A549 (cell line): Measurements from ENCODE around the gene ZMIZ2. TPM values are rescaled to one million over a fixed set of nuclear protein-coding genes. Genes with fewer than 3 reads are reported as not detected.

Source experiments
- ATAC-seq, 2 experiments: fragments of 200-7000 bp in 1 of 2; fragments of >200 bp in 1 of 2; cut with Nextera tagmentation in 1 of 2; cut with Tn5 transposase in 1 of 2; 3 replicates each; pipeline versions ENCODE4 v1.8.0 to v1.9.1; 2018 to 2020; ENCODE audit warnings: mild to moderate bottlenecking in 1 of 2, moderate library complexity in 1 of 2
- CTCF ChIA-PET: fragments of 300-600 bp; sonication (Branson Sonifier 250); formaldehyde crosslinking; extraction: SDS; loops from one replicate; lab custom pipeline; 2021; ENCODE audit warnings: antibody characterized with exemption, inconsistent platforms; lab: Yijun Ruan, JAX
- POLR2A ChIA-PET: fragments of 350-600 bp; formaldehyde crosslinking; extraction: SDS; loops from one replicate; lab custom pipeline; 2021; ENCODE audit warnings: antibody characterized with exemption, inconsistent platforms; lab: Yijun Ruan, JAX
- DNase-seq, 2 experiments: peaks; one replicate each; pipeline versions ENCODE4 v3.0.0 to v3.0.0-alpha.2; 2011 to 2016; ENCODE audit warnings: low read depth in 1 of 2, low spot score in 1 of 2
- FAIRE-seq: peaks from 2 replicates; lab custom pipeline; 2011; peaks lifted over from hg19 to GRCh38; lab: Jason Lieb, UNC
- H3K27ac ChIP-seq, 2 experiments: fragments of >200 bp; sonication (Bioruptor Twin); formaldehyde crosslinking; 3 replicates each; pipeline ENCODE4 v1.5.1; 2016 to 2017
- H3K4me1 ChIP-seq: fragments of >200 bp; sonication (Bioruptor Twin); formaldehyde crosslinking; 3 replicates; pipeline ENCODE4 v1.6.1; 2016
- H3K4me2 ChIP-seq: fragments of >200 bp; sonication (Bioruptor Twin); formaldehyde crosslinking; 3 replicates; pipeline ENCODE4 v1.6.1; 2016
- H3K4me3 ChIP-seq: fragments of >200 bp; sonication (Bioruptor Twin); formaldehyde crosslinking; 3 replicates; pipeline ENCODE4 v1.5.1; 2016
- H3K9me3 ChIP-seq: fragments of >200 bp; sonication (Bioruptor Twin); formaldehyde crosslinking; 3 replicates; pipeline ENCODE4 v1.6.1; 2016
- CEBPB ChIP-seq, 2 experiments: fragments of >200 bp in 1 of 2; sonication (Bioruptor Twin) in 1 of 2; formaldehyde crosslinking in 1 of 2; IDR thresholded peaks; 2 replicates each; pipeline ENCODE4 v1.6.1; 2012 to 2016
- EP300 ChIP-seq, 2 experiments: fragments of >200 bp; sonication (Bioruptor Twin); formaldehyde crosslinking; IDR thresholded peaks; 2 replicates in 1 of 2; 3 replicates in 1 of 2; pipeline ENCODE4 v1.6.1; 2016 to 2017
- ESRRA ChIP-seq: fragments of 150-350 bp; IDR thresholded peaks from 2 replicates; pipeline ENCODE4 v1.6.1; 2014; ENCODE audit warnings: mild to moderate bottlenecking, low read length, borderline replicate concordance
- FOSL2 ChIP-seq, 2 experiments: fragments of 450-650 bp in 1 of 2; fragments of >200 bp in 1 of 2; sonication (Bioruptor Twin) in 1 of 2; formaldehyde crosslinking; IDR thresholded peaks; 2 replicates each; pipeline versions ENCODE4 v1.5.0 to v1.6.1; 2016 to 2020; ENCODE audit warnings: mild to moderate bottlenecking in 1 of 2, moderate library complexity in 1 of 2
- HEYL ChIP-seq: fragments of 250-450 bp; sonication (Bioruptor Pico); IDR thresholded peaks from 2 replicates; pipeline ENCODE4 v1.8.0; 2021; ENCODE audit warnings: mild to moderate bottlenecking, moderate library complexity
- HOXB13 ChIP-seq: fragments of 250-450 bp; sonication (Bioruptor Pico); IDR thresholded peaks from 2 replicates; pipeline ENCODE4 v1.5.0; 2020; ENCODE audit warnings: low read depth, mild to moderate bottlenecking, moderate library complexity
- JUNB ChIP-seq: fragments of >200 bp; sonication (Bioruptor Twin); formaldehyde crosslinking; IDR thresholded peaks from 2 replicates; pipeline ENCODE4 v1.6.1; 2016
- MYC ChIP-seq: IDR thresholded peaks from 2 replicates; pipeline ENCODE4 v1.6.1; 2012; ENCODE audit warnings: mild to moderate bottlenecking, inconsistent platforms, low read length, improper control_type of control experiment, borderline replicate concordance
- NFE2L2 ChIP-seq: fragments of 150-350 bp; conservative IDR thresholded peaks from 2 replicates; pipeline ENCODE4 v1.6.1; 2014; ENCODE audit warnings: low read length
- POLR2A ChIP-seq: IDR thresholded peaks from 2 replicates; pipeline ENCODE4 v1.6.1; 2012; ENCODE audit warnings: mild to moderate bottlenecking, low read length
- SMC3 ChIP-seq: fragments of >200 bp; sonication (Bioruptor Twin); formaldehyde crosslinking; IDR thresholded peaks from 3 replicates; pipeline ENCODE4 v1.6.1; 2018; ENCODE audit warnings: inconsistent platforms
- TFCP2L1 ChIP-seq: fragments of 250-450 bp; sonication (Bioruptor Pico); IDR thresholded peaks from 2 replicates; pipeline ENCODE4 v1.5.0; 2021; ENCODE audit warnings: mild to moderate bottlenecking
- ZC3H11A ChIP-seq: fragments of 450-650 bp; IDR thresholded peaks from 2 replicates; pipeline ENCODE4 v1.6.1; 2014; ENCODE audit warnings: antibody characterized with exemption, mild to moderate bottlenecking
- ZSCAN20 ChIP-seq: fragments of 250-450 bp; sonication (Bioruptor Pico); IDR thresholded peaks from 2 replicates; pipeline ENCODE4 v1.8.0; 2022; ENCODE audit warnings: mild to moderate bottlenecking, moderate library complexity
- WGBS: methylation state at CpG from one replicate; pipeline ENCODE4 v1.1.6; 2017; ENCODE audit errors: missing lambda C conversion rate; 5-methylcytosine and 5-hydroxymethylcytosine counted together
- polyA plus RNA-seq, 4 experiments: library from polyadenylated mRNA; depleted of rRNA in 3 of 4; stranded (reverse); fragments of >200 nt; fragmentation: RNase III in 1 of 4; extraction: RNeasy Plus Mini Kit Qiagen cat#74134 plus additional on column Dnase treatment in 1 of 4; gene quantifications; 2 replicates in 3 of 4; 3 replicates in 1 of 4; pipeline ENCODE4 v1.2.3, GENCODE V29; 2011 to 2017
- TF ChIP-seq, protein P1 (sequence below): IDR thresholded peaks from 2 replicates; pipeline ENCODE4 v1.6.1; 2012
- TF ChIP-seq, protein P2 (sequence below): fragments of >200 bp; sonication (Bioruptor Twin); formaldehyde crosslinking; IDR thresholded peaks from 3 replicates; pipeline ENCODE4 v1.5.1; 2016
- TF ChIP-seq, protein P3 (sequence below): fragments of >200 bp; sonication (Bioruptor Twin); formaldehyde crosslinking; IDR thresholded peaks from 2 replicates; pipeline ENCODE4 v1.6.1; 2016
- TF ChIP-seq, protein P4 (sequence below): fragments of 150-350 bp; IDR thresholded peaks from 2 replicates; pipeline ENCODE4 v1.6.1; 2014; ENCODE audit warnings: low read depth, mild to moderate bottlenecking, low read length
- TF ChIP-seq, protein P5 (sequence below): fragments of 200-600 bp; sonication (generic); IDR thresholded peaks from 2 replicates; pipeline ENCODE4 v1.6.1; 2016; ENCODE audit warnings: antibody characterized with exemption, mild to moderate bottlenecking, moderate library complexity
- TF ChIP-seq, protein P6 (sequence below): IDR thresholded peaks from 2 replicates; pipeline ENCODE4 v1.6.1; 2012

The ZMIZ2 gene
- polyA plus RNA-seq, 2 of the 4 experiments (the other 2 are of a cell fraction) = 4.3 to 21.7 TPM

DNA sequence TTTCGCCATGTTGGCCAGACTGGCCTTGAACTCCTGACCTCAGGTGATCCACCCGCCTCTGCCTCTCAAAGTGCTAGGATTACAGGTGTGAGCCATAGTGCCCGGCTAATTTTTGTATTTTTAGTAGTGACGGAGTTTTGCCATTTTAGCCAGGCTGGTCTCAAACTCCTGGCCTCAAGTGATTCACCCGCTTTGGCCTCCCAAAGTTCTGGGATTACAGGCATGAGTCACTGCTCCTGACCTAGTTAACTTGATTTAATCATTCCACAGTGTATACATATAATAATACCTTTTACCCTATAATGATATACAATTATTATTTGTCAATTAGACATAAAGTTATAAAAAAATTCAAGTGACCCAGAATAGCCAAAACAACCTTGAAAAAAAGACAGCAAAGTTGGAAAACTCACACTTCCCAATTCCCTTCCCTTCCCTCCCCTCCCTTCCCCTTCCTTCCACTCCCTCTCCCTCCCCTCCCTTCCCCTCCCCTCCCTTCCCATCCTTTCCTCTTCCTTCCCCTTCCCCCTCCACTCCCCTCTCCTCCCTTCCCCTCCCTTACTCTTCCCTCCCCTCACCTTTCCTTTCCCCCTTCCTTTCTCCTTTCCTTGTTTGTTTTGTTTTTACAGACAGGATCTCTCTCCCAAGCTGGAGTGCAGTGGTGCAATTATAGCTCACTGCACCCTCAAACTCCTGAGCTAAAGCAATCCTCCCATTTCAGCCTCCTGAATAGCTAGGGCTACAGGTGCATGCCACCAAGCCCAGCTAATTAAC is 14.8 kb upstream of the ZMIZ2 start:
- FAIRE-seq = no peak
- ChIA-PET CTCF (interaction anchor here (0.7 to 2.9 kb wide), 2 partner anchors 16 to 316 kb away, joined by 3 to 11 read pairs; partner anchors contain the start of gene ZMIZ2), POLR2A (no interaction called here)
- H3K27ac ChIP-seq = peak overlapping the region; percentile 58 to 85
- peak in 1 of 2 experiments; percentile 61 for DNase-seq
- peak; percentile 23 to 60; a peak in 4 of 6 replicates for ATAC-seq
- no peak overlapping the region for H3K4me3 ChIP-seq
- H3K9me3 ChIP-seq = no peaks in the 10 kb centered on the region
- peaks cover 27% of the 10 kb centered on the region for H3K4me1 ChIP-seq
- peak overlapping the region; percentile 42; the same call in 2 of the 3 replicates for H3K4me2 ChIP-seq
- 14% methylated on average over 5 of the region's 5 CpGs for WGBS
- TF ChIP-seq ZSCAN20 (CRISPR knock-in tag) (no peak), POLR2A (no peak), FOSL2 (IDR thresholded peaks at IDR 0.05) (0 out of 2 replicates have a peak, but pooled peaks have one; percentile 30), FOSL2 (CRISPR knock-in tag; IDR thresholded peaks at IDR 0.05) (peak; percentile 87), JUNB (peak; percentile 28; the same call in 1 of the 2 replicates), HEYL (no peak), SMC3 (no peak)
- TF ChIP-seq, protein P1, sequence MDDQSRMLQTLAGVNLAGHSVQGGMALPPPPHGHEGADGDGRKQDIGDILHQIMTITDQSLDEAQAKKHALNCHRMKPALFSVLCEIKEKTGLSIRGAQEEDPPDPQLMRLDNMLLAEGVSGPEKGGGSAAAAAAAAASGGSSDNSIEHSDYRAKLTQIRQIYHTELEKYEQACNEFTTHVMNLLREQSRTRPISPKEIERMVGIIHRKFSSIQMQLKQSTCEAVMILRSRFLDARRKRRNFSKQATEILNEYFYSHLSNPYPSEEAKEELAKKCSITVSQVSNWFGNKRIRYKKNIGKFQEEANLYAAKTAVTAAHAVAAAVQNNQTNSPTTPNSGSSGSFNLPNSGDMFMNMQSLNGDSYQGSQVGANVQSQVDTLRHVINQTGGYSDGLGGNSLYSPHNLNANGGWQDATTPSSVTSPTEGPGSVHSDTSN = no peak
- TF ChIP-seq, protein P2, sequence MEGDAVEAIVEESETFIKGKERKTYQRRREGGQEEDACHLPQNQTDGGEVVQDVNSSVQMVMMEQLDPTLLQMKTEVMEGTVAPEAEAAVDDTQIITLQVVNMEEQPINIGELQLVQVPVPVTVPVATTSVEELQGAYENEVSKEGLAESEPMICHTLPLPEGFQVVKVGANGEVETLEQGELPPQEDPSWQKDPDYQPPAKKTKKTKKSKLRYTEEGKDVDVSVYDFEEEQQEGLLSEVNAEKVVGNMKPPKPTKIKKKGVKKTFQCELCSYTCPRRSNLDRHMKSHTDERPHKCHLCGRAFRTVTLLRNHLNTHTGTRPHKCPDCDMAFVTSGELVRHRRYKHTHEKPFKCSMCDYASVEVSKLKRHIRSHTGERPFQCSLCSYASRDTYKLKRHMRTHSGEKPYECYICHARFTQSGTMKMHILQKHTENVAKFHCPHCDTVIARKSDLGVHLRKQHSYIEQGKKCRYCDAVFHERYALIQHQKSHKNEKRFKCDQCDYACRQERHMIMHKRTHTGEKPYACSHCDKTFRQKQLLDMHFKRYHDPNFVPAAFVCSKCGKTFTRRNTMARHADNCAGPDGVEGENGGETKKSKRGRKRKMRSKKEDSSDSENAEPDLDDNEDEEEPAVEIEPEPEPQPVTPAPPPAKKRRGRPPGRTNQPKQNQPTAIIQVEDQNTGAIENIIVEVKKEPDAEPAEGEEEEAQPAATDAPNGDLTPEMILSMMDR = no peak
- TF ChIP-seq, protein P3, sequence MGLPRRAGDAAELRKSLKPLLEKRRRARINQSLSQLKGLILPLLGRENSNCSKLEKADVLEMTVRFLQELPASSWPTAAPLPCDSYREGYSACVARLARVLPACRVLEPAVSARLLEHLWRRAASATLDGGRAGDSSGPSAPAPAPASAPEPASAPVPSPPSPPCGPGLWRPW = no peak
- TF ChIP-seq, protein P4, sequence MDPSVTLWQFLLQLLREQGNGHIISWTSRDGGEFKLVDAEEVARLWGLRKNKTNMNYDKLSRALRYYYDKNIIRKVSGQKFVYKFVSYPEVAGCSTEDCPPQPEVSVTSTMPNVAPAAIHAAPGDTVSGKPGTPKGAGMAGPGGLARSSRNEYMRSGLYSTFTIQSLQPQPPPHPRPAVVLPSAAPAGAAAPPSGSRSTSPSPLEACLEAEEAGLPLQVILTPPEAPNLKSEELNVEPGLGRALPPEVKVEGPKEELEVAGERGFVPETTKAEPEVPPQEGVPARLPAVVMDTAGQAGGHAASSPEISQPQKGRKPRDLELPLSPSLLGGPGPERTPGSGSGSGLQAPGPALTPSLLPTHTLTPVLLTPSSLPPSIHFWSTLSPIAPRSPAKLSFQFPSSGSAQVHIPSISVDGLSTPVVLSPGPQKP = no peak

DNA sequence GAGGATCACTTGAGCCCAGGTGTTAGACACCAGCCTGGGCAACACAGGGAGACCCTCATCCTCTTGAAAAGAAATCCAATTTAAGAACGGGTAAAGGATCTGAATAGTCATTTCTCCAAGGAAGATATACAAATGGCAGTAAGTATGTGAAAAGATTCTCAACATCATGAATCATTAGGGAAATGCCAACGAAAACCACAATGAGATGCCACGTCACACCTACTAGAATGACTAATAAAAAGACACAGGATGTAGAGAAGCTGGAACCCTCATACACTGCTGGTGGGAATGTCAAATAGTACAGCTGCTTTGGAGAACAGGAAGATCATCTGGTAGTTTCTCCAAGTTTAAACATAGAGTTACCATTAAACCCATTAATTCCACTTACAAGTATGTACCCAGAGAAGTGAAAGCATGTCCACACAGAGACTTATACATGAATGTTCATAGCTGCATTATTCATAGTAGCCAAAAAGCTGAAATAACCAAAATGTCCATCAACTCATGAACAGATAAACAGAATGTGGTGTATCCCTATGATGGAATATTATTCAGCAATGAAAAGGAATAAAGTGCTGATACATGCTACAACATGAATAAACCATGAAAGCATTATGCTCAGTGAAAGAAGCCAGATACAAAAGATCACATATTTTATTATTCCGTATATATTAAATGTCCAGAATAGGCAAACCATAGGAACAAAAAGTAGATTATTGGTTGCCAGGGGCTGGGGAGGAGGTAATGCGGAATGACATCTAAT is 13.1 kb upstream of the ZMIZ2 start:
- ChIA-PET POLR2A (interaction anchor here (0.7 to 1.1 kb wide), 6 partner anchors 10 to 154 kb away, joined by 3 to 5 read pairs (median 4); partner anchors contain the start of genes H2AZ2, OGDH and TMED4), CTCF (interaction anchor here (0.9 to 2.9 kb wide), 2 partner anchors 15 to 401 kb away, joined by 4 to 11 read pairs; partner anchors contain the start of gene ZMIZ2)
- peak; percentile 86 to 90 for ATAC-seq
- Histone ChIP-seq H3K27ac (peak overlapping the region; percentile 58 to 85), H3K9me3 (no peaks in the 10 kb centered on the region), H3K4me2 (peak overlapping the region; percentile 59), H3K4me3 (no peak overlapping the region), H3K4me1 (peaks cover 27% of the 10 kb centered on the region)
- peak; percentile 94 for FAIRE-seq
- peak; percentile 65 to 89 for DNase-seq
- 40% methylated on average over 5 of the region's 5 CpGs for WGBS
- TF ChIP-seq ESRRA (no peak), MYC (no peak), ZC3H11A (no peak), CEBPB (IDR thresholded peaks at IDR 0.05) (peak in 1 of 2 experiments; percentile 25; a peak in 1 of 4 replicates), HEYL (no peak), HOXB13 (CRISPR knock-in tag) (no peak), FOSL2 (IDR thresholded peaks at IDR 0.05) (peak; percentile 61), FOSL2 (CRISPR knock-in tag; IDR thresholded peaks at IDR 0.05) (peak; percentile 95), POLR2A (no peak), NFE2L2 (no peak), EP300 (IDR thresholded peaks at IDR 0.05) (no peak), TFCP2L1 (CRISPR knock-in tag) (no peak)
- TF ChIP-seq, protein P1 = no peak
- TF ChIP-seq, protein P5, sequence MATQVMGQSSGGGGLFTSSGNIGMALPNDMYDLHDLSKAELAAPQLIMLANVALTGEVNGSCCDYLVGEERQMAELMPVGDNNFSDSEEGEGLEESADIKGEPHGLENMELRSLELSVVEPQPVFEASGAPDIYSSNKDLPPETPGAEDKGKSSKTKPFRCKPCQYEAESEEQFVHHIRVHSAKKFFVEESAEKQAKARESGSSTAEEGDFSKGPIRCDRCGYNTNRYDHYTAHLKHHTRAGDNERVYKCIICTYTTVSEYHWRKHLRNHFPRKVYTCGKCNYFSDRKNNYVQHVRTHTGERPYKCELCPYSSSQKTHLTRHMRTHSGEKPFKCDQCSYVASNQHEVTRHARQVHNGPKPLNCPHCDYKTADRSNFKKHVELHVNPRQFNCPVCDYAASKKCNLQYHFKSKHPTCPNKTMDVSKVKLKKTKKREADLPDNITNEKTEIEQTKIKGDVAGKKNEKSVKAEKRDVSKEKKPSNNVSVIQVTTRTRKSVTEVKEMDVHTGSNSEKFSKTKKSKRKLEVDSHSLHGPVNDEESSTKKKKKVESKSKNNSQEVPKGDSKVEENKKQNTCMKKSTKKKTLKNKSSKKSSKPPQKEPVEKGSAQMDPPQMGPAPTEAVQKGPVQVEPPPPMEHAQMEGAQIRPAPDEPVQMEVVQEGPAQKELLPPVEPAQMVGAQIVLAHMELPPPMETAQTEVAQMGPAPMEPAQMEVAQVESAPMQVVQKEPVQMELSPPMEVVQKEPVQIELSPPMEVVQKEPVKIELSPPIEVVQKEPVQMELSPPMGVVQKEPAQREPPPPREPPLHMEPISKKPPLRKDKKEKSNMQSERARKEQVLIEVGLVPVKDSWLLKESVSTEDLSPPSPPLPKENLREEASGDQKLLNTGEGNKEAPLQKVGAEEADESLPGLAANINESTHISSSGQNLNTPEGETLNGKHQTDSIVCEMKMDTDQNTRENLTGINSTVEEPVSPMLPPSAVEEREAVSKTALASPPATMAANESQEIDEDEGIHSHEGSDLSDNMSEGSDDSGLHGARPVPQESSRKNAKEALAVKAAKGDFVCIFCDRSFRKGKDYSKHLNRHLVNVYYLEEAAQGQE = no peak
- TF ChIP-seq, protein P6, sequence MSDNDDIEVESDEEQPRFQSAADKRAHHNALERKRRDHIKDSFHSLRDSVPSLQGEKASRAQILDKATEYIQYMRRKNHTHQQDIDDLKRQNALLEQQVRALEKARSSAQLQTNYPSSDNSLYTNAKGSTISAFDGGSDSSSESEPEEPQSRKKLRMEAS = peak; percentile 58
